Occipital lobe (tissue), 2 donors: ENCODE measurements around the gene SUPT3H. TPM values are rescaled to one million over a fixed set of nuclear protein-coding genes. Genes with fewer than 3 reads are reported as not detected.
A peak's percentile ranks its signal among the peaks of the same experiment; 100 is the strongest.

Experiments
- DNase-seq: peaks from one replicate; lab custom pipeline; 2025; lab: John Stamatoyannopoulos, UW
- total RNA-seq: library from RNA; depleted of rRNA; stranded (reverse); fragments of >200 nt; gene quantifications from one replicate; pipeline ENCODE4 v1.2.3, GENCODE V29; 2014

SUPT3H gene
- 15.3 TPM for total RNA-seq

- DNase-seq = peak; percentile 91
These were observed at the start of gene SUPT3H for GRCh38 chr6:45377554-45378333. SUPT3H (minus strand) TSS chr6:45377934.

DNA sequence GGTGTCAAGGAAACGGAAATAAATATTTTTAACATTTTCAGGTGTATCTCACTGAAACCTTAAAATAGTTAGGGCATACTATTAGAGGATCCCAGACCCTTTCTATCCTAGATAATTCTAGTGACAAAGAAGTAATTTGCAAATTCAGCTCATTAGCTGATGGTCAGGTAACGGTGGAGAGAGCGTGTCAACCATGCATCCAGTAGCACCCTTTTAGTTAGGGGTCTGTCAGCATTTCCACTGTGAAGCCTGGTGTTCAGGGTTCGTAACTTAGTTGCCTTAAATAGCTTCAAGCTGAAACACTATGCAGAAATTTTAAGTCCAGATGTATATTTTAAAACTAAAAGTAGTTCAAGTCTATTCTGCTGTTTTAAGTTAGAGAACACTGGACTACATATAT, 48.5 kb upstream of the SUPT3H start:
- no peak for DNase-seq

DNA sequence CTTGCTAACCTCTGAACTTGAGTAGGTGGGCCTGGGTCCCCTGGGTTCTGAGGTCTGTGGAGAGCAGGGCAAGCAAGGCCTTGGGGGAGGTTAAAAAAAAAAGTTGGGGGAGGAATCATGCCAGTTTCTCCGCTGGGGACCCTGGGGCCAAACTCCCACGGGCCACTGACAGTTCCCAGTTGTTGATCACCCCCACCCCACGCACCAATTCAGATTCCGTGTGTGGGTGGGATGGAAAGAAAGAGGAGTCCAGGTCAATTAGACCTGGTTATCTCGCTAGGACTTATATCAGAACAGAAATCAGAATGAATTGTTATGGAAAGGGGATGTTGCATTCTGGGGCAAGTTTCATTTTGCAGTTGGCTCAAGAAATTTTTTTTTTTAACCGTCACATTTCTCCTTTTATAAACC, 46.7 kb upstream of the SUPT3H start:
- DNase-seq = no peak

DNA sequence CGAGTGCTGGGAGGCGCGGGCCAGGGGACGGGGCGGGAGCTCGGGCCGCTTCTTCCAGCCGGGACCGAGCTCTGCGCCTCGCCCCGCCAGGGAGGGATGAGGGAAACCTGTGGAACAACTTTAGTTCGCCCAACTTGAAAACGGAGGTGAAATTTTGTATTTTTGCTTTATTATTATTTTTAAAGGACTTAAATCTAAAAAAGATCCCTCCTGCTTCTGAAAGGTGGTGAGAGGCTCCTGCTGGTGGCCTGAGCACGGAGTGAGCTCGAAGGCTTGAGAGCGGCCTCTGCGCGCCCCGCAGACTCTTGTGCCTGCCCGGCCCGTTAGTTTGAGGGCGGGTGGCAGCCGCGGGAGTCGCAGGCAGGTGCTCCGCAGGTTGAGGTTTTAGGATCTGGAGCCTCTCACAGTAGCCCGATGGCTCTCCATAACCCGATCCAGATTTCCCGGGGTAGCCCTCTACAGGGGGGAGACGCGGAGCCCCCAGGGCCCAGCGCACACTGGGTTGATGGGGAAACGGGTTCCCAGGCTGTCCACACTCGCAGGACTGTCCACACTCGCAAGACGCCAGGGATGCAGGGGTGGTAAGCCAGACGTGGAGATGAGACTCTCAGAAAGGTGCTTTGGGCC, 46.2 kb upstream of the SUPT3H start:
- no peak for DNase-seq

DNA sequence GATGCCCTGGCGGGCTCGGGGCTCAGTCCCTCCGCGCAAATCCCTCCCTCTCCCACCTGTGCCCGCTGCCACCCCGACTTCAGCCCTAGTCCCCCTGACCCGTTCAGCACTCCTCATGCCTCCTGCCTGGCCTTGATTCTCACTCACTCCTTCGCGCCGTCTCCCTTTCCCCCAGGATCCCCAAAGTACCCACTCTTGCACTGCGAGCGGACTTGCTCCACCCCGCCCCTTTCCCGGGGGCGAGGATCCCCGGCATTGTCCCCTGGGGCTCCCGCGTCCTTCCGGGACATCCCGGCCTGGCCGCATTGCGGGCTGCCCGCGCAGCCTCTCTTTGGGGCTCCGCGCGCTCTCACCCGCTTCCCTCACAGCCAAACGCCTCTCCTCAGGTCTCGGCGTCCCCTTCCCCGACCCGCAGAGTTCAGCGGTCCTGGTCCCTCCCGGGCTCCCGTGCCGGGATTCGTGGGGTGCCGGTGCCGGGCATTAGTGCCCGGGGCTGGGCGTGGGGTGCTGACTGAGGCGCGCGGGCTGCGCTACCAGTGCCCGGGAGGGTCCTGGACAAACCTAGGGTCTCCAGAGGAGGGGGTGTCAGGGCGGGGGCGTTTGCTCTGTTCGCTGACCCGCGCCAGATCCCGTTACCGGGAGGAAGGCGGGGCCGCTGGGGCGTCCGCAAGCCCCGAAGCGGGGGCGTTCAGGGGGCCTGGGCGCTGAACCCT, 45.5 kb upstream of the SUPT3H start:
- DNase-seq = no peak

- DNase-seq = no peak
These were observed 44.9 kb upstream of the SUPT3H start for GRCh38 chr6:45422503-45423110.

- DNase-seq = peak; percentile 61
These were observed 44.2 kb upstream of the SUPT3H start for GRCh38 chr6:45421709-45422502.

GRCh38 chr6:45420909-45421708, 43.4 kb upstream of the SUPT3H start:
- no peak for DNase-seq

DNA sequence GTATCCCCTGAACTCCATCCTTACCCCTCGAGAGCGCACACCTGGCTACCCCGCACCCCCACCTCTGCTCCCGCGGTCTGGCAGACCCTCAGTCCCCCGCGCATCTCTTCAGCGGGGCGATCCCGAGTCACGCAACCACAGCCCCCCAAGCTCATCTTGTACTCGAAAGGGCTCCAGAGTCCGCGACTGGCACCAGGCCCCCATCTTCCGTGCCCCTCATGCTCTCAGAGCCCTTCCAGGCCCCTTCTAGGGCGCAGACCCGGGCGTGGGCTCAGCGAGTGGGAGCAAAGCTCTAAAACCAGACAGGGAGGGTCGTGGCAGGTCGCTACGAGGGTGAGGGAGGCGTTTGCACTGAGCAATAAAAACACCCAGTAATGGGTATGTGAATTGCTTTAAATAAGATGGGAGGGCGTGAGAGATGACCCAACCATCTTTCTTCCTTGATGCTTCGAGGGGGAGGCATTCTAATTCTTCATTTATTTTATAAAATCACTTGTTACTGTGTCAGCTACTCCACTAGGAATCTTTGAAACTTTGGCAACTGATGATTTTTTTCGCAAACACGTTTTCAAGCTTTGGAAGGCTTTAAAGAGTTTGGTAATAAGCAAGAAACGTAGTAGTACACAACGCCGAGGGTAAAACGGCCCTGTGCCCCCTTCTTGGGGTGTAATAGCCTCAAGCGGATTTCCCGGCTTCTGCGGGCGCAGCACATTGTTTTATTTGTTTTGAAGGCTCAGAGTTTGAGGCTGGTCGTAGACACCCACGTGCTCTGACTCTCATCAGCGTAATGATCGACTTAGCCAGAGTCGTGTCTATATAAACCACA, 42.6 kb upstream of the SUPT3H start:
- DNase-seq = no peak

DNA sequence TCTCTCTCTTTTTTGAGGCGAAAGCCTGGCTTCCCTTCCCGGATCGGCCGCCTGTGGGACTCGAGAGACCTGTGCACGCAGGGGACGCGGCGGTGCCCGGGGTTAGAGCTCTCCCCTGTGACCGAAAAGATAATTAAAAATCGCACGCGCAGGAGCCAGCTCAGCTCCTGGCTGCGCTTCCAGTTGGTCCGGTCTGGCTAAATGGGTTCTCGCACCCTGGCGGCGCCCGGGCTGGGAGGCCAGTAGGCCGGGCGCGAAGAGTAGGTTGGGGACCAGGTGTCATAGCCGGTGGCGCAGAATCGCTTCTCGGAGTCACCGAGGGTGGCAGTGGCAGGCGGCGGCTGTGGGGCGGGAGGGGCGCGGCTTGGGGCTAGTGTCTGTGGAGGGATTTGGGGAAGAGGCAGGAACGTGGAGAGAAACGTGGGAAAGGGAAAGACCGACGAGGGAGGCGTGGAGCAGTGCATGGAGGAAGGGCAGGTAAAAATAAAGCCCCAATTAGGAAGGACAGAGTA, 41.9 kb upstream of the SUPT3H start:
- no peak for DNase-seq

GRCh38 chr6:45417436-45417835, 39.7 kb upstream of the SUPT3H start:
- no peak for DNase-seq

DNA sequence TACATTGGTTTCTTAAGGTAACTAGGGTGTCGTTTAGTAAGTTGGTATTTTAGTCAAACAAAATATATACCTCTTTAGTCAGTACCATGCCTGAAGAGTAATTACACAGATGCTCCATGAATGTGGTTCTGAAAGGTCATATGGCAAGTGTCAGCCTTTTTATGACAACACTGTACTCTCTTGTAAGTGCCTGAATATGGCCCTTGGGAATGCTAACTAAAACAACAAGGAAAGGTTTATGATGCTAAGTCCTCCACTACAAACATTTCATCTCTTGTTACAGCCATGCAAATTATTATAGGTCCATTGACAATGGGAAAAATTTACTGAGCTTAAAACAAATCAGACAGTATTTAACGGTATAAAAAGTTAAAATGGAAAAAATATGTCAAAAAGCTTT, 39.0 kb upstream of the SUPT3H start:
- DNase-seq = no peak

DNA sequence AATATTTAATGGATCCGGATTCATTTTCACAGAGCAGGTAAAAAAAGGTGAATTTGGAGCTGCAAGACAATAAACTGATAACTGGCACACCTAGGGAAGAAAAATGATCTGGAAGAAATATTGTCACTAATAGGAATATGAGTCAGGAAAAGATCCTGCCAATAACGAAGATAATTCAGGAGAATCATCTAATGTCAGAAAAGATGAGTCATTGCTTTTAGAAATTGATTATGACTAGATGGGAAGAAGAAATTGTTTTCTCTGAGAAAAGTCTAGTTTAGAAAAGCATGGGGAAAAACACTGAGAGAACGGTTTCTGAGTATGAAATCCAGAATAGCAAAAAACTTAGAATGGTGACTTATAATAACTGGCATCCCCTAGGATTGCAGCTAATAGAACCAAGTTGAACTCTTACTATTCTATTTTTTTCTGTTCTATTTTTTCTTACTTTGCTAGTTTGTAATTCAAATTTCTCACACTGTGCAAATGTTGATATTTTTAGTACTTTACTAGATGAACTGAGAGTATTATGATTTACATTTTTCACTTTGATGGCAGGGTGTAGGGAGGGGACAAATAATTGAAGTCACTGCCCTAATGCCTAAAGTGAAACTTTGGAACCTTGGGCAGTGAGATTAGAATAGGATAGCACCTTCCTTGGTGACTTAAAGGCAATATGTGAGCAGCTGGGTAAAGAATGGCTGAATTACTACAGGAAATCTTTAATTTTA, 38.2 kb upstream of the SUPT3H start:
- DNase-seq = no peak

- DNase-seq = no peak
These were observed 37.6 kb upstream of the SUPT3H start for GRCh38 chr6:45415315-45415714.

DNA sequence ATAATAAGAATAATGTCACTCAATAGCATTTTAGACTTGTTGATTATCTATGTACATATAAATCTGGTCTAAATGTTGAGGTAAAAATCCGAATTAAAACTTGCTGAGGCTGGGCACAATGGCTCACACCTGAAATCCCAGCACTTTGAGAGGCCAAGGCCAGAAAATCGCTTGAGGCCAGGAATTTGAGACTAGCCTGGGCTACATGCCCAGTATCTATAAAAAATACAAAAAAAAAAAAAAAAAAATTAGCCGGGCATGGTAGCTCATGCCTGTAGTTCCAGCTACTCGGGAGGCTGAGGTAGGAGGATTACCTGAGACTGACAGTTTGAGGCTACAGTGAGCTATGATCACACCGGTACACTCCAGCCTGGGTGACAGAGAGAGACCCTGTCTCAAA, 34.2 kb upstream of the SUPT3H start:
- DNase-seq = no peak

- DNase-seq = no peak
These were observed 22.3 kb upstream of the SUPT3H start for GRCh38 chr6:45400021-45400420.

- DNase-seq = no peak
These were observed 20.5 kb upstream of the SUPT3H start for GRCh38 chr6:45398075-45398813.

- DNase-seq = no peak
These were observed 16.9 kb upstream of the SUPT3H start for GRCh38 chr6:45394586-45395095.
